GM12891 (cell line): ENCODE measurements around the gene ZNF441.

Source experiments
- POLR2A ChIP-seq: IDR thresholded peaks from 2 replicates; pipeline ENCODE4 v1.6.1; 2011; ENCODE audit warnings: low read depth, low read length, control low read depth
- POLR2AphosphoS5 ChIP-seq: IDR thresholded peaks from 2 replicates; pipeline ENCODE4 v1.6.1; 2011; ENCODE audit warnings: low read depth, low read length, control low read depth
- TAF1 ChIP-seq: IDR thresholded peaks from 2 replicates; pipeline ENCODE4 v1.6.1; 2011; ENCODE audit warnings: low read depth, low read length, control low read depth

- TF ChIP-seq POLR2A (no peak), POLR2AphosphoS5 (no peak), TAF1 (no peak)
These were observed 14.5 kb upstream of the ZNF441 start for GRCh38 chr19:11752244-11752736.
